SIG-M5 (cell line): ENCODE data around the gene CCNYL1.

Source experiments
- DNase-seq: peaks from one replicate; lab custom pipeline; 2025; lab: John Stamatoyannopoulos, UW

CCNYL1 gene

GRCh38 chr2:207766041-207766551 lies 54.7 kb downstream of the CCNYL1 start:
- no peak for DNase-seq

- no peak for DNase-seq
These were observed 55.4 kb downstream of the CCNYL1 start for GRCh38 chr2:207766697-207767460.

GRCh38 chr2:207767461-207768167 lies 56.2 kb downstream of the CCNYL1 start:
- DNase-seq: no peak

GRCh38 chr2:207768168-207768865 lies 56.9 kb downstream of the CCNYL1 start:
- no peak for DNase-seq

GRCh38 chr2:207768866-207769596 lies 57.6 kb downstream of the CCNYL1 start:
- no peak for DNase-seq

- DNase-seq: no peak
These were observed 59.4 kb downstream of the CCNYL1 start for GRCh38 chr2:207770602-207771404.

GRCh38 chr2:207771421-207771820 lies 60.0 kb downstream of the CCNYL1 start:
- DNase-seq: no peak

GRCh38 chr2:207772081-207772843 lies 60.8 kb downstream of the CCNYL1 start:
- DNase-seq: no peak

GRCh38 chr2:207772844-207773205 lies 61.4 kb downstream of the CCNYL1 start:
- no peak for DNase-seq

GRCh38 chr2:207775473-207775872 lies 64.0 kb downstream of the CCNYL1 start:
- no peak for DNase-seq

- DNase-seq: no peak
These were observed 65.7 kb downstream of the CCNYL1 start for GRCh38 chr2:207777124-207777523.

GRCh38 chr2:207778298-207778882 lies 67.0 kb downstream of the CCNYL1 start:
- no peak for DNase-seq

GRCh38 chr2:207779523-207779922 lies 68.1 kb downstream of the CCNYL1 start:
- no peak for DNase-seq

GRCh38 chr2:207782238-207783030 lies 71.0 kb downstream of the CCNYL1 start:
- DNase-seq: no peak

GRCh38 chr2:207783514-207783913 lies 72.1 kb downstream of the CCNYL1 start:
- no peak for DNase-seq

GRCh38 chr2:207784898-207785297 lies 73.5 kb downstream of the CCNYL1 start:
- DNase-seq: no peak

GRCh38 chr2:207787017-207787416 lies 75.6 kb downstream of the CCNYL1 start:
- DNase-seq: peak; percentile 16

GRCh38 chr2:207787800-207788199 lies 76.4 kb downstream of the CCNYL1 start:
- DNase-seq: no peak

- no peak for DNase-seq
These were observed 79.5 kb downstream of the CCNYL1 start for GRCh38 chr2:207790898-207791297.
